HG03097 (cell line): ENCODE measurements around the gene GIMAP6.
"Not testable (repeated sequence)": the region's sequence is repeated elsewhere in the genome, so short reads cannot be mapped to it uniquely, and the experiment has no call there.

Experiments used
- ATAC-seq: cut with Tn5 transposase; IDR thresholded peaks from one replicate; pipeline ENCODE4 v1.9.1; 2021; ENCODE audit not compliant: unreplicated experiment, low FRiP score

Gene GIMAP6

GRCh38 chr7:150631866-150632864, at the start of gene GIMAP6:
TSS of gene GIMAP6 (minus strand) at chr7:150632385. CDS start at chr7:150630142, 2,243 bp downstream.
- no peak for ATAC-seq

- ATAC-seq: not testable (repeated sequence)
These were observed 48.2 kb upstream of the GIMAP6 start for GRCh38 chr7:150680364-150680763.

DNA sequence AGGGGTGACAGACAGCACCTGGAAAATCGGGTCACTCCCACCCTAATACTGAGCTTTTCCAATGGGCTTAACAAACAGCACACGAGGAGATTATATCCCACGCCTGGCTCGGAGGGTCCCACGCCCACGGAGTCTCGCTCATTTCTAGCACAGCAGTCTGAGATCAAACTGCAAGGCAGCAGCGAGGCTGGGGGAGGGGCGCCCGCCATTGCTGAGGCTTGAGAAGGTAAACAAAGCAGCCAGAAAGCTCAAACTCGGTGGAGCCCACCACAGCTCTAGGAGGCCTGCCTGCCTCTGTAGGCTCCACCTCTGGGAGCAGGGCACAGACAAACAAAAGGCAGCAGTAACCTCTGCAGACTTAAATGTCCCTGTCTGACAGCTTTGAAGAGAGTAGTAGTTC, 46.4 kb upstream of the GIMAP6 start:
- not testable (repeated sequence) for ATAC-seq

- ATAC-seq: not testable (repeated sequence)
These were observed 44.7 kb upstream of the GIMAP6 start for GRCh38 chr7:150676854-150677253.

DNA sequence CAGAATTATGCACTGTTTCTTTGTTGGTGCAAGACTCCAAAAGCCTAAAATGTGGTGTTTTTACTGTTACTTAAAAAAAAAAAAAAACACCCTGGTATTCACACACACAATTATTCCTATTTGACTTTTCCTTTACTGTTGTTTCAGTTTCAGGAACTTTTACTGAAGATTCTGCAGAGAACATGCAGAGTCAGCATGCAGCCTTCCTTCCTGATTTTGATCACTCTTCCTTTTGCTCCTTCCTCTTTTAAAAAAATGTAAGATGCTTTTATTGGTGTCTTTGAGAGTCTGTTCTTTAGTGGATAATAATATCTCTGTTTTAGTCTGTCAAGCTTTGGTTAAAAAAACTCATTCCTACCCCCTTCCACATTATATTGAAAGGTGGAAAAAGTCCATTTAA, 44.1 kb upstream of the GIMAP6 start:
- not testable (repeated sequence) for ATAC-seq

DNA sequence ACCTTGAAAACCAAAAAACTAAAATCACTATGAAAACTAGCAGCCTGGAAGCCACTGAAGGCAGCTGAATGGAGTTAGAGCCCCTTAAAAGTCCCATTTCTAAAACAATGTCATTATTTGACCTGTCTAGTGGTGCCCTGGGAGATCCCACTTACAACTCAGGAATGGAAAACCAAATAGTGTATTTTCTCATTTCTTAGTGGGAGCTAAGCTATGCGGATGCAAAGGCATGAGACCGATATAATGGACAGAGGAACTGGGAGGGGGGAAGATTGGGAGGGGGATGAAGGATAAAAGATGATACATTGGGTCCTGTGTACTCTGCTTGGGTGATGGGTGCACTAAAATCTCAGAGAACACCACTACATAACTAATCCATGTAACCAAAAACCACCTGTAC, 43.5 kb upstream of the GIMAP6 start:
- ATAC-seq: no peak

DNA sequence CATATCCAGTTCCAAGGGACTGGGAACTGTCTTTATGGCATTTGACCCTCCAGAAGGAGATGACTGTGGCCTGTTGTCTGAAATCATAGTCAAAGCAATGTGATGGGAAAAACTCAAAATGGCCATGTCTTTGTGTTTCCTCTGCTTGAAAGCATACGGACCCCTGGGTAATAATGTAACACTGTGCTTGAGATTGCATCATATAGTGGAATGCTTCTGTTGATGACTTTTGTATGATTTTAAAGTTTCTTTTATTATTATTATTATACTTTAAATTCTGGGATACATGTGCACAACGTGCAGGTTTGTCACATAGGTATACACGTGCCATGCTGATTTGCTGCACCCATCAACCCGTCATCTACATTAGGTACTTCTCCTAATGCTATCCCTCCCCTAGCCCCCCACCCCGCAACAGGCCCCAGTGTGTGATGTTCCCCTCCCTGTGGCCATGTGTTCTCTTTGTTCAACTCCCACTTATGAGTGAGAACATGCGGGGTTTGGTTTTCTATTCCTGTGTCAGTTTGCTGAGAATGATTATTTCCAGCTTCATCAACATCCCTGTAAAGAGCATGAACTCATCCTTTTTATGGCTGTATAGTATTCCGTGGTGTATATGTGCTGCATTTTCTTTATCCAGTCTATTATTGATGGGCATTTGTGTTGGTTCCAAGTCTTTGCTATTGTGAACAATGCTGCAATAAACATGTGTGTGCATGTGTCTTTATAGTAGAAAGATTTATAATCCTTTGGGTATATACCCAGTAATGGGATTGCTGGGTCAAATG, 39.8 kb upstream of the GIMAP6 start:
- not testable (repeated sequence) for ATAC-seq

DNA sequence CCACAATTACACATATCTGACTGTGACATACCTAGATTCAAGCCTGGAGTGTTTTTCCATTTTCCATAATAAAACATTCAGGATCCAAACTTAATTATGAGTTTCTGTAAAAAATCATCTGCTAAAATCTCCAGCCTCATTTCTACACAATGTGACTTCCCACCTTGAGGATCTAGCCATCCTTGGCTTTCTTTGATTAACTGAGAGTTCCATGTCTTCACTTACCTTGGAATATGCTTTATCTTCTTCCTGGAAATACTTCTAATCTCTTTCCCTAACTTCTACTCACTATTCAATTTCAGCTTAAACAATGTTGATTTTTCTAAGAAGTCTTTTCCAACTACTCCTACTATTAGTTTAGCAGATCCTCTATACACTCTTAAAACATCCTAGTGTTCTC, 36.8 kb upstream of the GIMAP6 start:
- no peak for ATAC-seq

GRCh38 chr7:150668472-150668911, 36.3 kb upstream of the GIMAP6 start:
- peak; percentile 75 for ATAC-seq

DNA sequence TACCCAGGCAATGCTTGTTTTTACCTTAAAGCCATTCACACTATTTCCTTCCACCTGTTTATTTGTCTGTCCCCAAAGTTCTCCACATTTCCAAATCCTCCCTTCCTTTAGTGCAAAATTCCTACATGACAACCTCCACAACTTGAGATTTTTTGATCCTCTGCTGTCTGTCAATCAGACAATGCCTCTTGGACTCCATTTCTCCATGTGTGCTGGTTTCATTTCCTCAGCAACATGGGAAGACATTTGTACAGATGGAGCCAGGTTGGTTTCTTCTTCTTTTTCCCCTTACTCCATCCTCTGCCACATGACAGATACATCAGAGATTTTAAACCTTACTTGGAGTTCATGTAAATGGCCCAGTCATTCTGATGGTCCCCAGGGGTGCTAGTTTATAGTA, 34.2 kb upstream of the GIMAP6 start:
- no peak for ATAC-seq

DNA sequence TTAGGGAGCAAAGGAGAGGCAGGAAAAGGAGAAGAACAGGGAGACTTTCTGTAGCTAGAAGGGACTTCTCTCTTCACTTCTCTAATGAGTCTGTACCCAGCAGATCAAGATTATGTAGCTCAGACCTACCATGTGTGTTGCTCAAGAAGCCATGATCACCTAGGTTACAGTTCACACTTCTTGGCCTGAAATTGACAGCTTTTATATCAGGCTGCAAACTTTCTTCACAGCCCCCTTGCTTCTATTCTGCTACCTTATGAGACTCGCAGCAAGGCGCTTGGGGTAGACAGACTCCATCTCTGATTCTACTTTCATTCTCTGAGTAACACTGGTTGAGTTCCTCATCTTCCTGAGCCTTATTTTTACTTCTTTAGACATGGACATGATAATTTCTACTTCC, 33.7 kb upstream of the GIMAP6 start:
- no peak for ATAC-seq

DNA sequence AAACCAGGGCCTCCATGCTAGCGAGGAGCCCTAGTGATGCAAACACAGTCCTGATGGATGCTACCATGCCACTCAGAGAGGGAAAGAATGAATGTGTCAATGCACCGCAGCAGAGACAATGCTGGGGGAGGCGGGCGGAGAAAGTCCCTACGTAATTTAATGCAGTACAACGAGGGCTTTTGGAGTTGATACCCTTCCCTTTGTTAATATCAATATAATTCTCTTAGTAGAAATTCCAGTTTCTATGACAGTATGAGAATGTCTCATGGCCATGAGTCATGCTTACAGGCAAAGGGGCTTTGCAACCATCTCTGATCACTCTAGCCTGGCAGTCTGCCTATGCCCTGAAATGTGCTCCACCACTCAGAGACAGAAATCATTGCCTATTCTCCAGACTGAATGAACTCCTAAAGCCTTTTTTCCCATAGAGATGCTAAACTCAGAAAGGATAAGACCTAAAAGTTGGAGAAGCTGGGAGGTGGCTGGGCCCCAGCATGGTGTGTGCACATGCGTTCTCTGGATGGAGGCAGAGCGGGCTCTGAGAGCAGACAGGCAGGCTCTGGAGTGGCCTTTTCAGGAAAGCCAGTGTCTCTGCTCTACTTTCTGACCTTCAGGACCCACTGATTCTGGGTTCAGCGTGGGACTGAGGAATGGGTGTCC, 33.0 kb upstream of the GIMAP6 start:
- no peak for ATAC-seq

DNA sequence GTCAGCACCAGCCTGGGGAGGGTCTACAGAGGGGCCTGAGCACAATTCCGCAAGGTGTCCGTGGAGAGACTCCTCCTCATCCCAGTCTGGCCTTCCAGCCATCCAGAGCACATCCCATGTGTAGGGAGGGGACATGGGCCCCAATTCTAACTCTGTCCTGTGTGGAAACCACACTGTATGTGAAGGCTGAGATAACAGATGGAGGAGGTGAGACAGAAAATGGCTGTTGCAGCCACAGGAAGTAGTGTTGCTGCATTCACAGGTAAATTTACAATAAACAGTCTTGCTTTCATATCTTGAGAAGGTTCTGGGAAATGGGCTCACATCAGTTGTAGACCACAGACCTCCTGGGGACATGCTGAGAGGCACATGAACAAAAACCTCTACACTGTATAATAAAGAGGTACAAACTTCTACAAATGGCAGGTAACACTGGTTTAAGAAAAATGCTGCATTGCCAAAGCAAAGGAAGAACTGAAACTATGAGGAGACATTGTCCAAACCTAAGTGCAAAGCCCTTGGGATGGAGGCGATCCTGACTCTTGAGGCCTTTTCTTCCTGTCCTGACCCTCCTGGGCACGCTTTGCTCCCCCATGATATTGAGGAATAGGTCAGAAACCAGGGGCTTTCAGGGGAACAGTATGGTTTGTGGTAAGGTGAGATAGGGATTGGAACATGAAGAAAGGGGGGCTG, 31.8 kb upstream of the GIMAP6 start:
- no peak for ATAC-seq

GRCh38 chr7:150662821-150663220, 30.6 kb upstream of the GIMAP6 start:
- not testable (repeated sequence) for ATAC-seq

DNA sequence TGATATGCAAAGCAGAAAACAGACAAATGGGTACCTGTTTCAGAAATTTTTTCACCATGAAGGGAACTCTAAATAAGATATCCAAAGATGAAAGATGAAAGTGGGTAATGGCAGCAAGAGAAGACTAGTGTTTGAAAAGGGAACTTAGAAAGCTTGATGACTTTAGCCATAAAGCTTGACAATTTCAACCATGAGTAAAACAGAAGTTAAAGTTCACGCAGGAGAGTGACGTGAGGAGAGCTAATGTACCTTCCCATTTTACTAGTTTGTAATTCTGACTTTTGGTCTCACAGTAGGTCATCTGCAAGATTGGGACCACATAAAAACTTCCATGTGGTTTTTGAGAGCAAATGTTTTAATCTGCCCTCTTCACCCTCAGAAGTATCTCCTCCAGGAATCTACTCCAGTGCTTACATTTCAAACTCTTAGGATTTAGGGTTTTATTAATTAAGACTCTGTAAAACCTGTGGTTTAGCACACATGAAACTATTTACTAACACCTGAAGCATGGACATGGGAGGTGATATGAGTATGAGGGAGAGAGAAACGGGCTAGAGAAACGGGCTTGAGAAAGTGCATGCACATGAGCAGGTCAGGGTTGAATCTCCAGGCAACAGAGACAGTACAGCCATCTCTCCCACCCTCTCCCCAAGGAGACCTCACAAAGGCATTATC, 28.9 kb upstream of the GIMAP6 start:
- ATAC-seq: no peak

DNA sequence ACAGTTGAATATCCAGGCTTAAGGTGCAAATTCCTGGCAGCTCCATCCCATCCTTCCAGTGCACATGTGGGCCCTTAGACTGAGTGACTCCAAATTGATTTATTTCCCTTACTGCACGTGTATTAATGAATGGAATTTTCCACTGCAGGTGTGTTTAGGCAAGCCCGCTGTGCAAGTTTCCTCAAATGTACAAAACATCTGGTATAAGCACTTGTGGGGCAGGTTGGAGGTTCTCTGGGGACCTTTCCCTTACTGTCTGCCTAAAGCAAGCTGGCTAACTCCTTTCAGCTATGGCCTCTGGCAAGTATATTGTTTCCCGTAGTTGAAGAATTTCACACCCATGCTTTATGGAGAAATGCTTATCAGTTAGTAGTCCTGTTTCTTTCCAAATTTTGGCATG, 25.3 kb upstream of the GIMAP6 start:
- ATAC-seq: no peak

DNA sequence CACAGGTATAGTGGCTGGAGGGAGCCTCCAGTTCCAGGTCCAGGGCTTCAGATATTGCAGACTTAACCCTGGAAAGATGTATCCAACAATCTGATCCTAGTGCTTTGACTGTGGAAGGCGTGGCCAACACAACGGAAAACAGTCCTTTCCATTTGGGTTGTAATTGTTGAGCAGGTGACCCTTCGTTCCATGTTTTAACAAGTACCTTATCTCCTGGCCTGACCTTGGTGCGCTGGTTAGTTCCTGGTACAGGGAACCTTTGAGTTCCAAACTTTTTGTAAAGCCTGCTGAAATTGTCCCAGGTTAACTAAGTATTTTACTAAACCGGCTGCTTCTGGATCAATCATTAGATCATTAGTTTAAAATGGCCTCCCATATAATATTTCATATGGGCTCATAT, 23.9 kb upstream of the GIMAP6 start:
- ATAC-seq: no peak

GRCh38 chr7:150654692-150655091, 22.5 kb upstream of the GIMAP6 start:
- ATAC-seq: no peak

DNA sequence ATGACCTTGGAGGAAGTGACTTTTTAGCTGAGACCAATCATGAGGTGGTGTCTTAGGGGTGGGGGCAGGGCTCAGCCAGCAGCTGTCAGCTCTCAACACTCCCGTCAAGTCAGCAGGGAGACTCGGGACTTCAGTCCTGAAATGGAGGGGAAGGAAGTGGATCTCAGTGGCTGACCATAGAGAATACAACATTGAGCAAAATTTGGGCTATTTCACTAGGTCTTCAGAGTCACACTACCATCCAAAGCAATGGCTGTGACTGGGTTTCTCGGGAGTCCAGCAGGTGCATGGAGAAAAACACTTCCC, 16.8 kb upstream of the GIMAP6 start:
- no peak for ATAC-seq
